Measurements from ENCODE around the gene OSMR. TPM values are rescaled to one million over a fixed set of nuclear protein-coding genes. Genes with fewer than 3 reads are reported as not detected.

Gene OSMR
- total and polyA plus RNA-seq, 2 of the 13 experiments (the other 11 are each of a cell fraction or from before 2014, with no cell fraction given) = 21.3 to 86.5 TPM

GRCh38 chr5:38932854-38933408 is 87.1 kb downstream of the OSMR start:
- Histone ChIP-seq H3K27me3 (ENCODE audit: control insufficient read depth in 1 of 2, insufficient read depth in 2 of 2, low read length in 2 of 2) (no peaks in the 10 kb centered on the region), H3K4me2 (ENCODE audit: low read depth, low read length) (no peak overlapping the region), H4K20me1 (ENCODE audit: insufficient read depth, low read length) (no peaks in the 10 kb centered on the region), H3K4me1 (ENCODE audit: insufficient read depth, low read length) (no peaks in the 10 kb centered on the region), H3K4me3 (replicated peaks in 1 of 3; ENCODE audit: insufficient read depth in 1 of 3, low read depth in 2 of 3, low read length in 3 of 3) (no peak overlapping the region), H3K79me2 (ENCODE audit: insufficient read depth, low read length) (no peaks in the 10 kb centered on the region), H2AFZ (ENCODE audit: low read length) (no peak overlapping the region), H3K36me3 (replicated peaks in 1 of 2; ENCODE audit: control insufficient read depth in 1 of 2, insufficient read depth in 2 of 2, low read length in 2 of 2) (peaks cover 6 to 40% of the 10 kb centered on the region in 2 experiments; a peak in 4 of 5 replicates), H3K9ac (ENCODE audit: insufficient read depth, low read depth, low read length) (no peak overlapping the region), H3K9me3 (ENCODE audit: low read length) (no peaks in the 10 kb centered on the region), H3K27ac (ENCODE audit: extremely low read length, insufficient read depth, low read length) (no peak overlapping the region)
- WGBS (ENCODE audit: low lambda C conversion rate) = 95% methylated on average over 4 of the region's 4 CpGs
- TF ChIP-seq MYPOP (CRISPR knock-in tag; IDR thresholded peaks at IDR 0.05) (no peak), CHD2 (IDR thresholded peaks at IDR 0.05; ENCODE audit: low read depth, low read length) (no peak)
- ATAC-seq = no peak
- intact Hi-C loops (cut with micrococcal nuclease; ENCODE audit: unreplicated experiment) = no loop called here
- FAIRE-seq = no peak
- DNase-seq (ENCODE audit: low spot score) = no peak
- POLR2A ChIA-PET = no interaction called here
- CTCF ChIA-PET (ENCODE audit: low intra/inter-chr PET ratio, low total read pairs) = no interaction called here
- BruUV-seq (replicated peaks) = no TSS peak
- in situ Hi-C loops (cut with HindIII; ENCODE audit: extremely low pct_ligation_motif_present, low pct_unique_long_range_greater_than_20kb) = no loop called here

GRCh38 chr5:38935437-38935836 is 89.6 kb downstream of the OSMR start:
- ChIA-PET POLR2A (no interaction called here), CTCF (ENCODE audit: low intra/inter-chr PET ratio, low total read pairs) (no interaction called here)
- Histone ChIP-seq H3K4me2 (ENCODE audit: low read depth, low read length) (no peak overlapping the region), H3K79me2 (ENCODE audit: insufficient read depth, low read length) (no peaks in the 10 kb centered on the region), H3K4me3 (replicated peaks in 1 of 3; ENCODE audit: insufficient read depth in 1 of 3, low read depth in 2 of 3, low read length in 3 of 3) (no peak overlapping the region), H3K27me3 (ENCODE audit: control insufficient read depth in 1 of 2, insufficient read depth in 2 of 2, low read length in 2 of 2) (no peaks in the 10 kb centered on the region), H3K36me3 (replicated peaks in 1 of 2; ENCODE audit: control insufficient read depth in 1 of 2, insufficient read depth in 2 of 2, low read length in 2 of 2) (peaks cover 5 to 28% of the 10 kb centered on the region in 2 experiments; a peak in 3 of 5 replicates), H2AFZ (ENCODE audit: low read length) (no peak overlapping the region), H4K20me1 (ENCODE audit: insufficient read depth, low read length) (no peaks in the 10 kb centered on the region), H3K9me3 (ENCODE audit: low read length) (no peaks in the 10 kb centered on the region), H3K27ac (ENCODE audit: extremely low read length, insufficient read depth, low read length) (no peak overlapping the region), H3K4me1 (ENCODE audit: insufficient read depth, low read length) (no peaks in the 10 kb centered on the region), H3K9ac (ENCODE audit: insufficient read depth, low read depth, low read length) (no peak overlapping the region)
- TF ChIP-seq ATF7 (IDR thresholded peaks at IDR 0.05) (peak; percentile 5; the same call in 1 of the 2 replicates), ATF7 (CRISPR knock-in tag; IDR thresholded peaks at IDR 0.05) (no peak), SP4 (CRISPR knock-in tag; IDR thresholded peaks at IDR 0.05) (no peak)
- in situ Hi-C loops (cut with HindIII; ENCODE audit: extremely low pct_ligation_motif_present, low pct_unique_long_range_greater_than_20kb) (no loop called here), intact Hi-C loops (cut with micrococcal nuclease; ENCODE audit: unreplicated experiment) (no loop called here)
- 56% methylated on average over 1 of the region's 1 CpG for WGBS (ENCODE audit: low lambda C conversion rate)
- no peak for ATAC-seq
- FAIRE-seq = no peak
- no peak for DNase-seq (ENCODE audit: low spot score)
- BruUV-seq (replicated peaks) = no TSS peak
